Neural cell (in vitro differentiated cells): Measurements from ENCODE around the gene BIRC6. TPM values are rescaled to one million over a fixed set of nuclear protein-coding genes. Genes with fewer than 3 reads are reported as not detected.

Source experiments
- H2AFZ ChIP-seq: fragments of 200-600, 300-800 bp; sonication (generic), shearing (Covaris generic); 2 replicates; pipeline ENCODE4 v1.6.0; 2014; ENCODE audit warnings: low read depth, mild to moderate bottlenecking, antibody characterized with exemption, low read length, moderate library complexity
- H3F3A ChIP-seq: fragments of 200-600 bp; shearing (Covaris generic); 2 replicates; pipeline ENCODE4 v1.6.1; 2016; ENCODE audit warnings: mild to moderate bottlenecking, moderate library complexity, mixed read lengths, antibody characterized with exemption, low read length; ENCODE audit not compliant: insufficient read depth, poor library complexity, severe bottlenecking
- H3K27ac ChIP-seq: fragments of 200-600, 300-800 bp; sonication (generic), shearing (Covaris generic); 2 replicates; pipeline ENCODE4 v1.5.1; 2014; ENCODE audit warnings: mild to moderate bottlenecking, low read length, moderate library complexity
- H3K27me3 ChIP-seq: fragments of 300-800, 200-600 bp; sonication (generic), shearing (Covaris generic); 2 replicates; pipeline ENCODE4 v1.6.0; 2014; ENCODE audit warnings: mild to moderate bottlenecking, low read depth, low read length, moderate library complexity; ENCODE audit not compliant: insufficient read depth
- H3K36me3 ChIP-seq: fragments of 300-800, 200-600 bp; sonication (generic), shearing (Covaris generic); 2 replicates; pipeline ENCODE4 v1.5.1; 2014; ENCODE audit warnings: mild to moderate bottlenecking, antibody characterized with exemption, low read length, moderate library complexity; ENCODE audit not compliant: insufficient read depth
- H3K4me2 ChIP-seq: fragments of 300-800, 200-600 bp; sonication (generic), shearing (Covaris generic); 2 replicates; pipeline ENCODE4 v1.6.0; 2014; ENCODE audit warnings: mild to moderate bottlenecking, low read length
- H3K4me3 ChIP-seq: fragments of 300-800, 200-600 bp; sonication (generic), shearing (Covaris generic); 2 replicates; pipeline ENCODE4 v1.5.1; 2014; ENCODE audit warnings: mild to moderate bottlenecking, low read length, moderate library complexity
- H3K79me2 ChIP-seq: fragments of 200-600 bp; shearing (Covaris generic); replicated peaks from 2 replicates; pipeline ENCODE4 v1.6.0; 2014; ENCODE audit warnings: mild to moderate bottlenecking, low read length, moderate library complexity; ENCODE audit not compliant: insufficient read depth
- H3K9ac ChIP-seq: fragments of 300-800, 200-600 bp; sonication (generic), shearing (Covaris generic); 2 replicates; pipeline ENCODE4 v1.6.1; 2016; ENCODE audit warnings: mild to moderate bottlenecking, low read length, mixed read lengths
- H3K9me2 ChIP-seq: fragments of 200-600 bp; shearing (Covaris generic); 2 replicates; pipeline ENCODE4 v1.6.1; 2016; ENCODE audit warnings: mild to moderate bottlenecking, low read length, mixed read lengths; ENCODE audit not compliant: insufficient read depth
- H3K9me3 ChIP-seq: fragments of 200-600, 300-800 bp; sonication (generic), shearing (Covaris generic); 2 replicates; pipeline ENCODE4 v1.6.1; 2016; ENCODE audit warnings: mild to moderate bottlenecking, mixed run types, low read length, moderate library complexity, mixed read lengths
- H4K20me1 ChIP-seq: fragments of 200-600 bp; shearing (Covaris generic); 2 replicates; pipeline ENCODE4 v1.6.1; 2016; ENCODE audit warnings: mild to moderate bottlenecking, mixed run types; ENCODE audit not compliant: insufficient read depth
- EP300 ChIP-seq: fragments of 450-650 bp; conservative IDR thresholded peaks from 2 replicates; pipeline ENCODE4 v1.6.1; 2014; ENCODE audit warnings: antibody characterized with exemption, mild to moderate bottlenecking, moderate library complexity; ENCODE audit not compliant: poor library complexity, severe bottlenecking
- EZH2 ChIP-seq: fragments of 200-600, 300-800 bp; shearing (Covaris generic), sonication (generic); IDR thresholded peaks from 2 replicates; pipeline ENCODE4 v1.6.1; 2014; ENCODE audit warnings: antibody characterized with exemption, low read length, borderline replicate concordance, mild to moderate bottlenecking; ENCODE audit not compliant: insufficient read depth, poor library complexity, severe bottlenecking
- MXI1 ChIP-seq: fragments of 450-650 bp; conservative IDR thresholded peaks from 2 replicates; pipeline ENCODE4 v1.6.1; 2014; ENCODE audit warnings: antibody characterized with exemption, mild to moderate bottlenecking; ENCODE audit not compliant: poor library complexity, severe bottlenecking
- POLR2AphosphoS5 ChIP-seq: IDR thresholded peaks from 2 replicates; pipeline ENCODE4 v1.6.1; 2012
- RAD21 ChIP-seq: fragments of 450-650 bp; conservative IDR thresholded peaks from 2 replicates; pipeline ENCODE4 v1.6.1; 2014; ENCODE audit warnings: antibody characterized with exemption, mild to moderate bottlenecking, moderate library complexity
- REST ChIP-seq: IDR thresholded peaks from 2 replicates; pipeline ENCODE4 v1.6.1; 2012; ENCODE audit warnings: borderline replicate concordance
- SMC3 ChIP-seq: fragments of 450-650 bp; conservative IDR thresholded peaks from 2 replicates; pipeline ENCODE4 v1.6.1; 2014; ENCODE audit warnings: antibody characterized with exemption, mild to moderate bottlenecking, moderate library complexity; ENCODE audit not compliant: poor library complexity
- TAF1 ChIP-seq: IDR thresholded peaks from 2 replicates; pipeline ENCODE4 v1.6.1; 2012; ENCODE audit warnings: low read depth
- polyA plus RNA-seq: library from polyadenylated mRNA; depleted of rRNA; stranded (reverse); fragments of >200 nt; gene quantifications from 2 replicates; pipeline ENCODE4 v1.2.3, GENCODE V29; 2014
- TF ChIP-seq, protein P1 (sequence below): fragments of 450-650 bp; IDR thresholded peaks from 2 replicates; pipeline ENCODE4 v1.5.1; 2014; ENCODE audit warnings: antibody characterized with exemption, mild to moderate bottlenecking, moderate library complexity; ENCODE audit not compliant: poor library complexity, severe bottlenecking

The BIRC6 gene
- polyA plus RNA-seq, 1 donor from 2014 or later: 109 TPM

- Histone ChIP-seq H3K9ac (no peak overlapping the region), H3K27me3 (no peaks in the 10 kb centered on the region), H3F3A (no peaks in the 10 kb centered on the region), H3K79me2 (no peaks in the 10 kb centered on the region), H4K20me1 (no peaks in the 10 kb centered on the region), H3K4me3 (no peak overlapping the region), H3K36me3 (peaks cover 16% of the 10 kb centered on the region), H2AFZ (no peak overlapping the region), H3K4me2 (no peak overlapping the region), H3K9me2 (no peaks in the 10 kb centered on the region), H3K27ac (no peak overlapping the region), H3K9me3 (no peaks in the 10 kb centered on the region)
- no peak for TF ChIP-seq MXI1
- no peak for TF ChIP-seq EZH2
- TF ChIP-seq, protein P1, sequence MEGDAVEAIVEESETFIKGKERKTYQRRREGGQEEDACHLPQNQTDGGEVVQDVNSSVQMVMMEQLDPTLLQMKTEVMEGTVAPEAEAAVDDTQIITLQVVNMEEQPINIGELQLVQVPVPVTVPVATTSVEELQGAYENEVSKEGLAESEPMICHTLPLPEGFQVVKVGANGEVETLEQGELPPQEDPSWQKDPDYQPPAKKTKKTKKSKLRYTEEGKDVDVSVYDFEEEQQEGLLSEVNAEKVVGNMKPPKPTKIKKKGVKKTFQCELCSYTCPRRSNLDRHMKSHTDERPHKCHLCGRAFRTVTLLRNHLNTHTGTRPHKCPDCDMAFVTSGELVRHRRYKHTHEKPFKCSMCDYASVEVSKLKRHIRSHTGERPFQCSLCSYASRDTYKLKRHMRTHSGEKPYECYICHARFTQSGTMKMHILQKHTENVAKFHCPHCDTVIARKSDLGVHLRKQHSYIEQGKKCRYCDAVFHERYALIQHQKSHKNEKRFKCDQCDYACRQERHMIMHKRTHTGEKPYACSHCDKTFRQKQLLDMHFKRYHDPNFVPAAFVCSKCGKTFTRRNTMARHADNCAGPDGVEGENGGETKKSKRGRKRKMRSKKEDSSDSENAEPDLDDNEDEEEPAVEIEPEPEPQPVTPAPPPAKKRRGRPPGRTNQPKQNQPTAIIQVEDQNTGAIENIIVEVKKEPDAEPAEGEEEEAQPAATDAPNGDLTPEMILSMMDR: no peak
- no peak for TF ChIP-seq EP300
- no peak for TF ChIP-seq REST
- no peak for TF ChIP-seq POLR2AphosphoS5
- no peak for TF ChIP-seq SMC3
- TF ChIP-seq RAD21: no peak
- TF ChIP-seq TAF1: no peak
Observed at GRCh38 chr2:32611366-32611765, 254.5 kb downstream of the BIRC6 start.

GRCh38 chr2:32611771-32612170 lies 254.9 kb downstream of the BIRC6 start:
- Histone ChIP-seq H3K4me2 (no peak overlapping the region), H3F3A (no peaks in the 10 kb centered on the region), H3K27me3 (no peaks in the 10 kb centered on the region), H3K9me3 (no peaks in the 10 kb centered on the region), H3K9me2 (no peaks in the 10 kb centered on the region), H4K20me1 (no peaks in the 10 kb centered on the region), H3K36me3 (peaks cover 16% of the 10 kb centered on the region), H3K79me2 (no peaks in the 10 kb centered on the region), H2AFZ (no peak overlapping the region), H3K4me3 (no peak overlapping the region), H3K9ac (no peak overlapping the region), H3K27ac (no peak overlapping the region)
- TF ChIP-seq EP300 (no peak), RAD21 (no peak), POLR2AphosphoS5 (no peak), SMC3 (no peak)
- TF ChIP-seq, protein P1: no peak
